Activated CD4-positive, alpha-beta T cell treated with anti-CD3 and anti-CD28 coated beads, Interleukin-2, Interleukin-4, amounts not matched to agents 100 ng/mL and 50 ng/mL, durations not matched to agents 16 hours and 8 hours (primary cell): ENCODE results near the gene AGPAT3.

ENCODE experiments used
- DNase-seq: peaks from one replicate; pipeline ENCODE4 v3.0.0-alpha.2; 2020; ENCODE audit warnings: low spot score

The AGPAT3 gene

GRCh38 chr21:43907751-43908150 is 42.7 kb downstream of the AGPAT3 start:
- DNase-seq, result no peak

GRCh38 chr21:43908167-43908566 is 43.1 kb downstream of the AGPAT3 start:
- no peak for DNase-seq

GRCh38 chr21:43909741-43910400 is 44.8 kb downstream of the AGPAT3 start:
- DNase-seq, result no peak

DNA sequence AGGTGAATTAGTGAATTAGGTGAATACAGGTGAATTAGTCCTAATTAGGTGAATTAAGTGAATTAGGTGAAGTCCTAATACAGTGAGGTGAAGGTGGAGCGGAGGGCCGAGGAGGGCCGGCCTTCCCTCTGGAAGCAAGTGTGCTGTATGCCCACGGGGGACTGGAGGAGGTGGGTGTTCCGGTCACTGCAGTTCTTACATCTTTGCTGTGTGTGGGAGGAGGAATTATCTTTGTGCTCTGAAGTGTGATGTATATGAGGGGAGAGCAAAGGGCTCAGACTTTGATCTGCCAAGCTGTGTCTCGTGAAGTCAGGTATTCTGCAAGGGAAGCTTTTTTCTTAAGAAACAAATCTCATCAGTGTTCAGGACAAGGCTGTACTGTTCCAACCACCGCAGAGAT is 45.4 kb downstream of the AGPAT3 start:
- DNase-seq, result no peak

- DNase-seq, result no peak
These were observed 46.3 kb downstream of the AGPAT3 start for GRCh38 chr21:43911015-43911934.

DNA sequence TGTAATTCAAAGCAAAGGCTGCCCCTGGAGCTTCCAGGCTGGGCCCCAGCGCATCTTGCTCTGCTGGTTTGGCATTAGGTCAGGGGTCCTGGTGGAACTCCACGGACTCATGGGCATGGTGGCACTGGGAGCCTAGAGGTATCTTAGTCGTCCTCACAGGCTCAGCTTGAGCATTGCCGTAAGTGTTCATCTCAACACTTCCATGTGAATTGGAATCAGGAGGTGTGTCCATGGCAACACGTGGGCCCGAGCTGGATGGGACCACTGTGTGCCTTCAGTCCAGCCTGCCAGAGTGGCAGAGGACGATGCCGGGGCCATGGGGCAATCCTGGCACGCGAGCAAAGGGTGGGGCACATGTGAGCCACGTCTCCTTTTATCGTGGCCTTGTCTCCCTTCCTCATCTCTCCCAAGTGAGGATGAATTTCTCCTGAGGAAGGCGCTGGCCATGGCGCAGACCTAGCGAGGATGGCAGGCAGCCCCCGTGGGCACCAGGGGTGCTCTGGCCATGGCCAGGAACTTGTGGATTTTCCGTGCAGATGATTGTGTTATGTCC is 47.0 kb downstream of the AGPAT3 start:
- no peak for DNase-seq

DNA sequence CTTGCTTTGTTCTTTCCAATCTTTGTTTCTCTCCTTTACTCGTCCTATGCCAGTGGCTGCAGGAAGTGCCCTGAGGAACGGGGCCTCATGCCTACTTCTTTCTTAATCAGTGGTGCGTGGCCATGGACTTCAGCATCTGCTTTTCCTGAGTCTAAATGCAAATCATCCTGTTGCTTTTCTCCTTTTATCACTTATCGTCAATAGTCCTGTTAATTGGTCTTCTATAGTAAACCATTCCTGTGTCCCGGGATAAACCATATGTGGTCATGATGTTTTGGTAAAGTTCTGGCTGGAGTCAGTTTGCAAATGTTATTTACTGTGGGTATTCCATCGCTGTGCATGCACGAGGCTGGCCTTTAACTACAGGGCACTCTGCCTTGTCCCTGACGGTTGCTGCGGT is 47.5 kb downstream of the AGPAT3 start:
- DNase-seq, result no peak

GRCh38 chr21:43912910-43913309 is 47.9 kb downstream of the AGPAT3 start:
- no peak for DNase-seq

- DNase-seq, result no peak
These were observed 48.9 kb downstream of the AGPAT3 start for GRCh38 chr21:43913928-43914327.

DNA sequence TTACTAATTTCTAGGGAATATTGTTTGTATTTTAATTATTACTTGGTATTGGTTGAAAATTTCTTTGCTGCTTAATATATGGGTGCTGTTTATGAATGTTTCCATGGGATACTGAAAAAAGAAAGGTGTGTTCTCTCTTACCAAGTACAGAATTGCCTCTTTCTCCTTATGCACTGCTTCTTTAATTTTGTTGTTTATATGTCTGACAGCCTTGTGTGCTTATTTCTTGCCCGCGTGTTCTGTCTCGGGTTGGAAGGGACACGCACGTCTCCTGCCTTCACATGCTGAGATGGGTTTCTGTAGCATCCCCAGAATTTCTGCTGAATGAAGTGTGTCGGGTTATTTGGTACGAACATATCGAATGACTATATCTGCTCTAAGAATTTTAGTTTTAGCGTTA is 51.1 kb downstream of the AGPAT3 start:
- no peak for DNase-seq

DNA sequence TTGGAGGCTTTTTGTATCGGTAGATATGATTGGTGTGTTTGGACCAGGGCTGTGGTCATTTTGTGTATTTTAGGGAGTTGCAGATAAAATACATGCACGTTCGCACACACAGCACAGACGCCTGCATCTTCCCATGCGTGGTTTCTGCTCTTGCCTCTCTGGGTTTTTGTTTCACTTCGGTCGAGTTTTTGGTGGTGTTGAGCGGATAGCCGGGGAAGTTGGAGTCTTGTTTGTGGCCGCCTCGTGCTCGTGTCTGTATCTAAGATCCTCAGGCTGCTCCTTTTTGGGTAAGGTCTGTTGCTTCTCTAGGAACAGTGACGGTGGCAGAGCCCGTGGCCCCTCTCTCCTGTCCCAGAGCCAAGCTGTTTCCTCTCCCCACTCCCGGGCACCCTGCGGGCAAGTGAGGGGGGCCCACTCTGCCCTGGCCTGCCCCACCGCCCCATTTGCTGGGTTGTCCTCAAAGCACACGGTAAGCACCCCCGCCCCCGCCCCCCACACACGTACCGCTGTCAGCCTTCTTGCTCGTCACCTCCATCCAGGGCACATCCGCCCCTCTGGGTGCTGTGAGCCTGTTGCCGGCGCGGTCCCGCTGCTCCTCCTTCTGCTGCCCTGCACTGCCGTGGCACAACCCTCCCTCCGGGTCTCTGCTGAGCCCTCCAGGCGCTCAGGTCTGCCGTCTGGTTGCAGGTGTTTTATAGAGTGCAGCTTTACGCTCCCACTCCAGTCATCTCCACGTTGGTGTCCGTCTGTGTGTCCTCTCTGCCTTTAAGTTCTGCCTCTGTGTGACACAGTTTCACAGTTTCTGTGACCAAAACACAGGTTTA is 51.9 kb downstream of the AGPAT3 start:
- peak; percentile 52 for DNase-seq

DNA sequence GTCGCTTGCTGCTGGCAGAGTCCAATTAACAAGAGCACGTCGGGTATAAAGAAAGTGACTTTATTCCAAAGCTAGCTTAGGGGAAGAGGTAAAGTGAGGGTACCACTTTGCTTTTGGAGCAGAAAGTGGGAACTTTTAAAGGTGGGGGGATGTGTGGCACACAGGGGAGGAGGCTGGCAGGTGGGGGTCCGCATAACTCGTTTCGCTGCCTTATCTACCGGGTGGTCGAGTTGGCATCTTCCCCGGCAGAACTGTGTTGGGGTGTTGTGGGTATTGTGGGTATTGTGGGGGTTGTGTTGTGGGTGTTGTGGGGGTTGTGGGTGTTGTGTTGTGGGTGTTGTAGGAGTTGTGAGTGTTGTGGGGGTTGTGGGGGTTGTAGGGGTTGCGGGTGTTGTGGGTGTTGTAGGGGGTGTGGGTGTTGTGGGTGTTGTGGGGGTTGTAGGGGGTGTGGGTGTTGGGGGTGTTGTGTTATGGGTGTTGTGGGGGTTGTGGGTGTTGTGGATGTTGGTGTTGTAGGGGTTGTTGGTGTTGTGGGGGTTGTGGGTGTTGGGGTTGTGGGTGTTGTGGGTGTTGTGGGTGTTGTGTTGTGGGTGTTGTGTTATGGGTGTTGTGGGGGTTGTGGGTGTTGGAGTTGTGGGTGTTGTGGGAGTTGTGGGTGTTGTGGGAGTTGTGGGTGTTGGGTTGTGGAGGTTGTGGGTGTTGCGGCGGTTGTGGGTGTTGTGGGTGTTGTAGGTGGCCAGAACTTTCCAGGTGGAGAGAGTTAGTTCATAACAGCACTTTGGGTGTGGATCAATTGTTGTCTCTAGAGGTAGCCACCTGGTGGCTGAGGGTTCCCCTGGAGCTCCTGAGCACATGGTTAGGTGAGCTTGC is 52.7 kb downstream of the AGPAT3 start:
- peak; percentile 12 for DNase-seq

DNA sequence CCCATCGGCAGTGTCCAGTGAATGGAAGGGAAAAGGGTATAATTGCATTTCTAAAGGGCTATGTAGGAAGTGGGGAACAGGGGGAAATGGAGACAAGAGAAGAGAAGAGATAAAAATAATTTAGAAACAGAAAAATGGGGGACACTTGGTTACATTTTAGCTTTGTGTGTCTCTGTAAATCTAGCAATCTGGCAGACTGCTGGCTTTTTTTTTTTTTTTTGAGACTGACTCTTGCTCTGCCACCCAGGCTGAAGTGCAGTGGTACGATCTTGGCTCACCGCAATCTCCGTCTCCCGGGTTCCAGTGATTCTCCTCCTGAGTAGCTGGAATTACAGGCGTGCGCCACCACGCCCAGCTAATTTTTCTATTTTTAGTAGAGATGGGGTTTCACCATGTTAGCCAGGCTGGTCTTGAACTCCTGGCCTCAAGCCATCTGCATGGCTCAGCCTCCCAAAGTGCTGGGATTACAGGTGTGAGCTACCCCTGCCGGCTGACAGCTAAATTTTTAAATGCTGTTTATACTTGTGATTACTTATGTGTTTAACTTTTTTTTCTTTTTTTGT is 53.4 kb downstream of the AGPAT3 start:
- DNase-seq, result no peak

DNA sequence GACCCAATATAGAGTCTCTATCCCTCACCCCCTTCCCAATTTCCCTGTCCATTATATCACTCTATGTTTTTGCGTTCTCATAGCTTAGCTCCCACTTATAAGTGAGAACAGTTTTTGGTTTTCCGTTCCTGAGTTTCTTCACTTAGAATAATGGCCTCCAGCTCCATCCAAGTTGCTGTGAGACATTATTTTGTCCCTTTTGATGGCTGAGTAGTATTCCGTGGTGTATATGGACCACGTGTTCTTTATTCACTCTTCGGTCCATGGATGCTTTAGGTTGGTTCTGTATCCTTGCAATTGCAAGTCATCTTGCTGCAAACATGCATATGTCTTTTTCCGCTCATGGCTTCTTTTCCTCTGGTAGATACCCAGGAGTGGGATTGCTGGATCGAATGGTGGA is 54.3 kb downstream of the AGPAT3 start:
- no peak for DNase-seq

- DNase-seq, result no peak
These were observed 55.1 kb downstream of the AGPAT3 start for GRCh38 chr21:43919871-43920801.

DNA sequence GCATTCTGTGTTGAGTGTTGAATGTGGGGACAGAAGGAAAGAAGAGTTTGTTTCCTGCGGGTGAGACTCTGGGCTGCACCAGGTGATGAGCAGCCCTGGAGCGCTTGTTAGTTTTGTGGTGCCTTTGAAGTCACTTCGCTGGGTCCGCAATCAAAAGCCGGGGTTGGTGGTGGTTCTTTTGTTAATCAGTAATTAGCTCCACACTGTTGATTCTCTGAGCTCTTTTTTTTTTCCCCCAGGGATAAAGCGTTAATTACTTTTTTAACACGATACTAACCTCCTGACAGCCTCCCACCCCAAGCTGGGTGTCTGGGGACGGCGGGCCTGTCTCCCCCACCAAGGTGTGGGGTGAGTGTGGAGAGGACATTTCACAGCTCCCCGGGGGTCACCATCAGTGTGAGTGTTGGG is 56.6 kb downstream of the AGPAT3 start:
- DNase-seq, result no peak

- peak; percentile 28 for DNase-seq
These were observed 57.2 kb downstream of the AGPAT3 start for GRCh38 chr21:43921979-43922945.

GRCh38 chr21:43922949-43923348 is 57.9 kb downstream of the AGPAT3 start:
- DNase-seq, result no peak

GRCh38 chr21:43923391-43923790 is 58.4 kb downstream of the AGPAT3 start:
- no peak for DNase-seq
